ENCODE measurements around the gene LCP1.

The LCP1 gene

GRCh38 chr13:46158983-46159382 lies 23.0 kb downstream of the LCP1 start:
- Histone ChIP-seq H3K9ac (ENCODE audit: low read length) (no peak overlapping the region), H3K9me3 (ENCODE audit: control insufficient read depth, insufficient read depth, low read depth, low read length) (peaks cover 15% of the 10 kb centered on the region), H3K36me3 (ENCODE audit: control insufficient read depth, insufficient read depth, low read length) (peaks cover 2% of the 10 kb centered on the region; the same call in 1 of the 2 replicates), H3K4me3 (ENCODE audit: low read depth, low read length) (no peak overlapping the region), H3K4me1 (ENCODE audit: control insufficient read depth, insufficient read depth, low read length) (no peaks in the 10 kb centered on the region), H3K27ac (ENCODE audit: low read depth, low read length) (no peak overlapping the region), H3K27me3 (ENCODE audit: control insufficient read depth, insufficient read depth, low read length) (no peaks in the 10 kb centered on the region)

- no peaks in the 10 kb centered on the region for H3K27me3 ChIP-seq (ENCODE audit: control insufficient read depth, insufficient read depth, low read length)
- H3K9ac ChIP-seq (ENCODE audit: low read length) = no peak overlapping the region
- H3K9me3 ChIP-seq (ENCODE audit: control insufficient read depth, insufficient read depth, low read depth, low read length) = peaks cover 14% of the 10 kb centered on the region
- no peaks in the 10 kb centered on the region for H3K4me1 ChIP-seq (ENCODE audit: control insufficient read depth, insufficient read depth, low read length)
- H3K36me3 ChIP-seq (ENCODE audit: control insufficient read depth, insufficient read depth, low read length) = peaks cover 2% of the 10 kb centered on the region; the same call in 1 of the 2 replicates
- H3K27ac ChIP-seq (ENCODE audit: low read depth, low read length) = no peak overlapping the region
- H3K4me3 ChIP-seq (ENCODE audit: low read depth, low read length) = no peak overlapping the region
Measured at GRCh38 chr13:46158222-46158621, 23.8 kb downstream of the LCP1 start.

GRCh38 chr13:46154136-46154801 lies 27.7 kb downstream of the LCP1 start:
- no peak overlapping the region for H3K4me3 ChIP-seq (ENCODE audit: low read depth, low read length)
- H3K9ac ChIP-seq (ENCODE audit: low read length) = no peak overlapping the region
- H3K36me3 ChIP-seq (ENCODE audit: control insufficient read depth, insufficient read depth, low read length) = peaks cover 2% of the 10 kb centered on the region; the same call in 1 of the 2 replicates
- H3K27me3 ChIP-seq (ENCODE audit: control insufficient read depth, insufficient read depth, low read length) = no peaks in the 10 kb centered on the region
- no peaks in the 10 kb centered on the region for H3K9me3 ChIP-seq (ENCODE audit: control insufficient read depth, insufficient read depth, low read depth, low read length)
- no peak overlapping the region for H3K27ac ChIP-seq (ENCODE audit: low read depth, low read length)
- no peaks in the 10 kb centered on the region for H3K4me1 ChIP-seq (ENCODE audit: control insufficient read depth, insufficient read depth, low read length)

GRCh38 chr13:46152627-46153328 lies 29.2 kb downstream of the LCP1 start:
- H3K9ac ChIP-seq (ENCODE audit: low read length) = no peak overlapping the region
- H3K27me3 ChIP-seq (ENCODE audit: control insufficient read depth, insufficient read depth, low read length) = no peaks in the 10 kb centered on the region
- H3K36me3 ChIP-seq (ENCODE audit: control insufficient read depth, insufficient read depth, low read length) = peaks cover 2% of the 10 kb centered on the region; the same call in 1 of the 2 replicates
- no peak overlapping the region for H3K27ac ChIP-seq (ENCODE audit: low read depth, low read length)
- no peaks in the 10 kb centered on the region for H3K4me1 ChIP-seq (ENCODE audit: control insufficient read depth, insufficient read depth, low read length)
- H3K4me3 ChIP-seq (ENCODE audit: low read depth, low read length) = no peak overlapping the region
- no peaks in the 10 kb centered on the region for H3K9me3 ChIP-seq (ENCODE audit: control insufficient read depth, insufficient read depth, low read depth, low read length)

- no peak overlapping the region for H3K27ac ChIP-seq (ENCODE audit: low read depth, low read length)
- no peak overlapping the region for H3K9ac ChIP-seq (ENCODE audit: low read length)
- no peak overlapping the region for H3K4me3 ChIP-seq (ENCODE audit: low read depth, low read length)
- no peaks in the 10 kb centered on the region for H3K27me3 ChIP-seq (ENCODE audit: control insufficient read depth, insufficient read depth, low read length)
- no peaks in the 10 kb centered on the region for H3K9me3 ChIP-seq (ENCODE audit: control insufficient read depth, insufficient read depth, low read depth, low read length)
- peaks cover 5% of the 10 kb centered on the region; the same call in 1 of the 2 replicates for H3K4me1 ChIP-seq (ENCODE audit: control insufficient read depth, insufficient read depth, low read length)
- H3K36me3 ChIP-seq (ENCODE audit: control insufficient read depth, insufficient read depth, low read length) = peaks cover 2% of the 10 kb centered on the region; the same call in 1 of the 2 replicates
Measured at GRCh38 chr13:46150134-46150693, 31.8 kb downstream of the LCP1 start.

- H3K27me3 ChIP-seq (ENCODE audit: control insufficient read depth, insufficient read depth, low read length) = no peaks in the 10 kb centered on the region
- H3K9me3 ChIP-seq (ENCODE audit: control insufficient read depth, insufficient read depth, low read depth, low read length) = no peaks in the 10 kb centered on the region
- no peak overlapping the region for H3K9ac ChIP-seq (ENCODE audit: low read length)
- no peak overlapping the region for H3K4me3 ChIP-seq (ENCODE audit: low read depth, low read length)
- H3K27ac ChIP-seq (ENCODE audit: low read depth, low read length) = no peak overlapping the region
- H3K4me1 ChIP-seq (ENCODE audit: control insufficient read depth, insufficient read depth, low read length) = peaks cover 5% of the 10 kb centered on the region; the same call in 1 of the 2 replicates
- peaks cover under 1% of the 10 kb centered on the region; the same call in 1 of the 2 replicates for H3K36me3 ChIP-seq (ENCODE audit: control insufficient read depth, insufficient read depth, low read length)
Measured at GRCh38 chr13:46149272-46150133, 32.5 kb downstream of the LCP1 start.

- Histone ChIP-seq H3K27me3 (ENCODE audit: control insufficient read depth, insufficient read depth, low read length) (no peaks in the 10 kb centered on the region), H3K4me3 (ENCODE audit: low read depth, low read length) (no peak overlapping the region), H3K36me3 (ENCODE audit: control insufficient read depth, insufficient read depth, low read length) (no peaks in the 10 kb centered on the region; the same call in 1 of the 2 replicates), H3K27ac (ENCODE audit: low read depth, low read length) (no peak overlapping the region), H3K9ac (ENCODE audit: low read length) (no peak overlapping the region), H3K9me3 (ENCODE audit: control insufficient read depth, insufficient read depth, low read depth, low read length) (no peaks in the 10 kb centered on the region), H3K4me1 (ENCODE audit: control insufficient read depth, insufficient read depth, low read length) (peaks cover 8% of the 10 kb centered on the region; the same call in 1 of the 2 replicates)
Measured at GRCh38 chr13:46146898-46147297, 35.1 kb downstream of the LCP1 start.

GRCh38 chr13:46145950-46146349 lies 36.0 kb downstream of the LCP1 start:
- Histone ChIP-seq H3K4me3 (ENCODE audit: low read depth, low read length) (no peak overlapping the region), H3K4me1 (ENCODE audit: control insufficient read depth, insufficient read depth, low read length) (peaks cover 8% of the 10 kb centered on the region; the same call in 1 of the 2 replicates), H3K9ac (ENCODE audit: low read length) (no peak overlapping the region), H3K9me3 (ENCODE audit: control insufficient read depth, insufficient read depth, low read depth, low read length) (no peaks in the 10 kb centered on the region), H3K36me3 (ENCODE audit: control insufficient read depth, insufficient read depth, low read length) (no peaks in the 10 kb centered on the region; the same call in 1 of the 2 replicates), H3K27ac (ENCODE audit: low read depth, low read length) (no peak overlapping the region), H3K27me3 (ENCODE audit: control insufficient read depth, insufficient read depth, low read length) (no peaks in the 10 kb centered on the region)

GRCh38 chr13:46145135-46145534 lies 36.8 kb downstream of the LCP1 start:
- Histone ChIP-seq H3K27me3 (ENCODE audit: control insufficient read depth, insufficient read depth, low read length) (no peaks in the 10 kb centered on the region), H3K36me3 (ENCODE audit: control insufficient read depth, insufficient read depth, low read length) (no peaks in the 10 kb centered on the region; the same call in 1 of the 2 replicates), H3K9ac (ENCODE audit: low read length) (no peak overlapping the region), H3K4me1 (ENCODE audit: control insufficient read depth, insufficient read depth, low read length) (peaks cover 8% of the 10 kb centered on the region; the same call in 1 of the 2 replicates), H3K9me3 (ENCODE audit: control insufficient read depth, insufficient read depth, low read depth, low read length) (no peaks in the 10 kb centered on the region), H3K27ac (ENCODE audit: low read depth, low read length) (no peak overlapping the region), H3K4me3 (ENCODE audit: low read depth, low read length) (no peak overlapping the region)

- Histone ChIP-seq H3K36me3 (ENCODE audit: control insufficient read depth, insufficient read depth, low read length) (no peaks in the 10 kb centered on the region), H3K4me3 (ENCODE audit: low read depth, low read length) (no peak overlapping the region), H3K27ac (ENCODE audit: low read depth, low read length) (no peak overlapping the region), H3K27me3 (ENCODE audit: control insufficient read depth, insufficient read depth, low read length) (no peaks in the 10 kb centered on the region), H3K9ac (ENCODE audit: low read length) (no peak overlapping the region), H3K4me1 (ENCODE audit: control insufficient read depth, insufficient read depth, low read length) (peaks cover 8% of the 10 kb centered on the region; the same call in 1 of the 2 replicates), H3K9me3 (ENCODE audit: control insufficient read depth, insufficient read depth, low read depth, low read length) (no peaks in the 10 kb centered on the region)
Measured at GRCh38 chr13:46143184-46143701, 38.7 kb downstream of the LCP1 start.
